ENCODE results near the gene HERPUD1. TPM values are rescaled to one million over a fixed set of nuclear protein-coding genes. Genes with fewer than 3 reads are reported as not detected.

The HERPUD1 gene
- total and polyA plus RNA-seq, 9 of the 15 experiments (the other 6 are each of a cell fraction or from before 2014, with no cell fraction given) = 14.2 to 60.7 (median 37.4) TPM

DNA sequence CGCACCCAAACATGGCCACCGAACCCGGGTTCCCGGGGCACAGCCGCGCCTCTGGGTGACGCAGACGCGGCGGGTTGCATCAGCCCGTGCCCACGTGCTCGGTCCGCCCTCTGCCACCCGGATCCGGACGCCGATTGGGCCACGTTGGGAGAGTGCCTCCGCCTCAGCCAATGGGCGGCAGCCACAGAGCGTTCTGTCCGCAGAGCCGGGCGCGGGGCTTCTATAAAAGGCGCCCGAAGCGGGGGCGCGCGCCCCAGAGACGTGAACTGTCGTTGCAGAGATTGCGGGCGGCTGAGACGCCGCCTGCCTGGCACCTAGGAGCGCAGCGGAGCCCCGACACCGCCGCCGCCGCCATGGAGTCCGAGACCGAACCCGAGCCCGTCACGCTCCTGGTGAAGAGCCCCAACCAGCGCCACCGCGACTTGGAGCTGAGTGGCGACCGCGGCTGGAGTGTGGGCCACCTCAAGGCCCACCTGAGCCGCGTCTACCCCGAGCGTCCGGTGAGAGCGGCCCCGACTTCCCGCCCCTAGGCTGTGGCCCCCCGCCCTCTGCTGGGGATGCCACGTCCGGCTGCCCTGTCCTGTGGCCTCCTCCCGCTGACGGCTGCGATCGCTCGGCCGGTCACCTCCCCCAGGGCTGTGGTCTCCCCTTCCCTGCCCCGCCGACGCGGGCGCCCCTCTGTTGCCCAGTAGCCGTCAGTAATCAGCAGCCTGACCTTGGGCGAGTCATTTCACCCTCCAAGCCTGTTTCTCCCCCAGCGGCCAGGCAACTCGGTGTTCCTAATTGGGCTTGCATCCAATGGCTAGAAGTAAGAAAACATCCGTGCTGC is at the start of gene HERPUD1 (continued):
- TF ChIP-seq E2F3 (CRISPR knock-in tag; IDR thresholded peaks at IDR 0.05) (no peak), NR2C1 (IDR thresholded peaks at IDR 0.05) (no peak), NR2C1 (tag; IDR thresholded peaks at IDR 0.05) (0 out of 2 replicates have a peak, but pooled peaks have one; percentile 6), SMAD1 (IDR thresholded peaks at IDR 0.05; ENCODE audit: low read depth, low read length, partially characterized antibody) (peak; percentile 95), CREM (IDR thresholded peaks at IDR 0.05; ENCODE audit: low read depth) (peak; percentile 96), FOXK1 (CRISPR knock-in tag; IDR thresholded peaks at IDR 0.05; ENCODE audit: borderline replicate concordance) (0 out of 2 replicates have a peak, but pooled peaks have one; percentile 13), ZNF766 (CRISPR knock-in tag; conservative IDR thresholded peaks at IDR 0.05) (peak; percentile 84), FOXP1 (CRISPR knock-in tag; IDR thresholded peaks at IDR 0.05) (peak; percentile 43; the same call in 1 of the 2 replicates), RFX7 (CRISPR knock-in tag; IDR thresholded peaks at IDR 0.05) (no peak), POU5F1 (IDR thresholded peaks at IDR 0.05; ENCODE audit: borderline replicate concordance, low read depth, low read length, partially characterized antibody) (no peak), BMI1 (IDR thresholded peaks at IDR 0.05; ENCODE audit: low read length) (no peak), GATA2 (CRISPR knock-in tag; IDR thresholded peaks at IDR 0.05) (no peak), BDP1 (IDR thresholded peaks at IDR 0.05; ENCODE audit: insufficient read depth, insufficient read length) (no peak), NCOR1 (IDR thresholded peaks at IDR 0.05) (peak; percentile 28; the same call in 1 of the 2 replicates), DACH1 (IDR thresholded peaks at IDR 0.05; ENCODE audit: partially characterized antibody) (peak; percentile 23), SRSF7 (optimal IDR thresholded peaks at IDR 0.05; ENCODE audit: low read depth, low read length) (no peak), SMAD3 (CRISPR knock-in tag; conservative IDR thresholded peaks at IDR 0.05) (no peak), TCF3 (CRISPR knock-in tag; IDR thresholded peaks at IDR 0.05) (0 out of 2 replicates have a peak, but pooled peaks have one; percentile 1), WHSC1 (IDR thresholded peaks at IDR 0.05; ENCODE audit: low read length) (no peak), NEUROD1 (IDR thresholded peaks at IDR 0.05; ENCODE audit: borderline replicate concordance, low read depth, low read length, partially characterized antibody) (peak; percentile 91), NFYB (IDR thresholded peaks at IDR 0.05; ENCODE audit: extremely low read depth, insufficient read length) (peak; percentile 68), ZNF121 (CRISPR knock-in tag; conservative IDR thresholded peaks at IDR 0.05) (no peak), NONO (IDR thresholded peaks at IDR 0.05; ENCODE audit: low read depth in 2 of 2, low read length in 1 of 2) (peak; percentile 23 to 99; a peak in 2 of 4 replicates), MXI1 (IDR thresholded peaks at IDR 0.05; ENCODE audit: low read depth, low read length) (no peak), FOXJ3 (CRISPR knock-in tag; IDR thresholded peaks at IDR 0.05) (no peak), CEBPB (tag; IDR thresholded peaks at IDR 0.05) (peak; percentile 98), MIER1 (IDR thresholded peaks at IDR 0.05; ENCODE audit: low read depth) (no peak)
- TF ChIP-seq, protein P1, sequence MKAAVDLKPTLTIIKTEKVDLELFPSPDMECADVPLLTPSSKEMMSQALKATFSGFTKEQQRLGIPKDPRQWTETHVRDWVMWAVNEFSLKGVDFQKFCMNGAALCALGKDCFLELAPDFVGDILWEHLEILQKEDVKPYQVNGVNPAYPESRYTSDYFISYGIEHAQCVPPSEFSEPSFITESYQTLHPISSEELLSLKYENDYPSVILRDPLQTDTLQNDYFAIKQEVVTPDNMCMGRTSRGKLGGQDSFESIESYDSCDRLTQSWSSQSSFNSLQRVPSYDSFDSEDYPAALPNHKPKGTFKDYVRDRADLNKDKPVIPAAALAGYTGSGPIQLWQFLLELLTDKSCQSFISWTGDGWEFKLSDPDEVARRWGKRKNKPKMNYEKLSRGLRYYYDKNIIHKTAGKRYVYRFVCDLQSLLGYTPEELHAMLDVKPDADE (conservative IDR thresholded peaks at IDR 0.05; ENCODE audit: control insufficient read depth, low read depth, low read length) = peak; percentile 76
- TF ChIP-seq, protein P2, sequence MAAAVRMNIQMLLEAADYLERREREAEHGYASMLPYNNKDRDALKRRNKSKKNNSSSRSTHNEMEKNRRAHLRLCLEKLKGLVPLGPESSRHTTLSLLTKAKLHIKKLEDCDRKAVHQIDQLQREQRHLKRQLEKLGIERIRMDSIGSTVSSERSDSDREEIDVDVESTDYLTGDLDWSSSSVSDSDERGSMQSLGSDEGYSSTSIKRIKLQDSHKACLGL (CRISPR knock-in tag; IDR thresholded peaks at IDR 0.05; ENCODE audit: borderline replicate concordance, poor library complexity, severe bottlenecking) = no peak
